IPS-18c (cell line): ENCODE results near the gene SMARCA1.

ENCODE experiments used
- H3K4me3 ChIP-seq: 2 replicates; pipeline ENCODE4 v1.7.0; 2013; ENCODE audit warnings: low read depth, mild to moderate bottlenecking, low read length, moderate library complexity; ENCODE audit not compliant: insufficient read depth
- H3K9me3 ChIP-seq: one replicate; pipeline ENCODE4 v1.6.1; 2013; ENCODE audit warnings: mild to moderate bottlenecking, low read length, moderate library complexity; ENCODE audit not compliant: control insufficient read depth, insufficient read depth

Gene SMARCA1

GRCh38 chrX:129404670-129405008 lies 118.7 kb downstream of the SMARCA1 start:
- Histone ChIP-seq H3K4me3 (no peak overlapping the region), H3K9me3 (no peaks in the 10 kb centered on the region)

- no peak overlapping the region for H3K4me3 ChIP-seq
- no peaks in the 10 kb centered on the region for H3K9me3 ChIP-seq
Observed at GRCh38 chrX:129403974-129404669, 119.2 kb downstream of the SMARCA1 start.
